H9 (cell line): ENCODE results near the gene PHAF1. TPM values are rescaled to one million over a fixed set of nuclear protein-coding genes. Genes with fewer than 3 reads are reported as not detected.

Source experiments
- DNase-seq: peaks from one replicate; pipeline ENCODE4 v3.0.0-alpha.2; 2017
- H2AFZ ChIP-seq: one replicate; pipeline ENCODE4 v1.6.1; 2013; ENCODE audit warnings: mild to moderate bottlenecking, low read length, control low read depth, moderate library complexity
- H2AK5ac ChIP-seq: 2 replicates; pipeline ENCODE4 v1.6.1; 2013; ENCODE audit warnings: low read length, control low read depth, mixed read lengths; ENCODE audit not compliant: insufficient read length
- H2BK120ac ChIP-seq: one replicate; pipeline ENCODE4 v1.6.1; 2013; ENCODE audit warnings: low read depth, mild to moderate bottlenecking, low read length, control low read depth, inconsistent platforms; ENCODE audit not compliant: poor library complexity, severe bottlenecking
- H2BK12ac ChIP-seq: 2 replicates; pipeline ENCODE4 v1.6.1; 2013; ENCODE audit warnings: low read length, control low read depth, mixed read lengths, low read depth; ENCODE audit not compliant: insufficient read length
- H2BK15ac ChIP-seq: 2 replicates; pipeline ENCODE4 v1.6.1; 2013; ENCODE audit warnings: low read depth, low read length, control low read depth
- H2BK20ac ChIP-seq: one replicate; pipeline ENCODE4 v1.6.1; 2013; ENCODE audit warnings: low read depth, mild to moderate bottlenecking, low read length, control low read depth, inconsistent platforms; ENCODE audit not compliant: poor library complexity, severe bottlenecking
- H2BK5ac ChIP-seq: 2 replicates; pipeline ENCODE4 v1.6.1; 2013; ENCODE audit warnings: low read length, control low read depth, mixed read lengths; ENCODE audit not compliant: insufficient read length
- H3K14ac ChIP-seq: 2 replicates; pipeline ENCODE4 v1.6.1; 2013; ENCODE audit warnings: low read length, control low read depth; ENCODE audit not compliant: insufficient read depth
- H3K18ac ChIP-seq: 2 replicates; pipeline ENCODE4 v1.6.1; 2013; ENCODE audit warnings: low read depth, mild to moderate bottlenecking, mixed read lengths, low read length, control low read depth; ENCODE audit not compliant: insufficient read length
- H3K23ac ChIP-seq: 2 replicates; pipeline ENCODE4 v1.6.1; 2013; ENCODE audit warnings: low read length, control low read depth, mixed read lengths, low read depth; ENCODE audit not compliant: insufficient read length
- H3K23me2 ChIP-seq: 2 replicates; pipeline ENCODE4 v1.6.1; 2013; ENCODE audit warnings: low read depth, mild to moderate bottlenecking, mixed read lengths, low read length, control low read depth; ENCODE audit not compliant: insufficient read length, poor library complexity, severe bottlenecking
- H3K27ac ChIP-seq: 2 replicates; pipeline ENCODE4 v1.5.1; 2013; ENCODE audit warnings: low read length, control low read depth, mixed read lengths, low read depth; ENCODE audit not compliant: insufficient read length
- H3K27me3 ChIP-seq: 2 replicates; pipeline ENCODE4 v1.6.1; 2013; ENCODE audit warnings: low read length, control low read depth, inconsistent platforms; ENCODE audit not compliant: insufficient read depth
- H3K4ac ChIP-seq: 2 replicates; pipeline ENCODE4 v1.6.1; 2013; ENCODE audit warnings: low read depth, mild to moderate bottlenecking, control low read depth, inconsistent platforms, low read length, moderate library complexity
- H3K4me1 ChIP-seq: 2 replicates; pipeline ENCODE4 v1.6.1; 2013; ENCODE audit warnings: low read length, control low read depth, inconsistent platforms; ENCODE audit not compliant: insufficient read depth
- H3K4me2 ChIP-seq: 2 replicates; pipeline ENCODE4 v1.6.1; 2013; ENCODE audit warnings: low read length, control low read depth, mixed read lengths; ENCODE audit not compliant: insufficient read length, insufficient read depth
- H3K56ac ChIP-seq: 2 replicates; pipeline ENCODE4 v1.6.1; 2013; ENCODE audit warnings: low read depth, mild to moderate bottlenecking, mixed read lengths, low read length, control low read depth; ENCODE audit not compliant: insufficient read length
- H3K79me1 ChIP-seq: 2 replicates; pipeline ENCODE4 v1.6.1; 2013; ENCODE audit warnings: low read depth, mild to moderate bottlenecking, moderate library complexity, low read length, control low read depth, inconsistent platforms; ENCODE audit not compliant: insufficient read depth, poor library complexity, severe bottlenecking
- H3K79me2 ChIP-seq: 2 replicates; pipeline ENCODE4 v1.6.1; 2013; ENCODE audit warnings: low read length, control low read depth, inconsistent platforms; ENCODE audit not compliant: insufficient read depth
- H3K9ac ChIP-seq: 2 replicates; pipeline ENCODE4 v1.6.1; 2013; ENCODE audit warnings: low read length, control low read depth, mixed read lengths; ENCODE audit not compliant: insufficient read length; ENCODE audit errors: extremely low read depth
- H3K9me3 ChIP-seq: one replicate; pipeline ENCODE4 v1.6.1; 2013; ENCODE audit warnings: low read depth, low read length, inconsistent platforms; ENCODE audit not compliant: control insufficient read depth
- H3T11ph ChIP-seq: one replicate; pipeline ENCODE4 v1.6.1; 2013; ENCODE audit warnings: mild to moderate bottlenecking, low read length, control low read depth, inconsistent platforms
- H4K20me1 ChIP-seq: one replicate; pipeline ENCODE4 v1.6.1; 2013; ENCODE audit not compliant: control insufficient read depth, insufficient read length, insufficient read depth
- H4K5ac ChIP-seq: 2 replicates; pipeline ENCODE4 v1.6.1; 2013; ENCODE audit warnings: low read depth, mild to moderate bottlenecking, mixed read lengths, low read length, control low read depth; ENCODE audit not compliant: insufficient read length
- H4K8ac ChIP-seq: replicated peaks from 2 replicates; pipeline ENCODE4 v1.6.1; 2013; ENCODE audit warnings: low read length, control low read depth, mixed read lengths, low read depth; ENCODE audit not compliant: insufficient read length
- H4K91ac ChIP-seq: 2 replicates; pipeline ENCODE4 v1.6.1; 2013; ENCODE audit warnings: low read depth, mild to moderate bottlenecking, moderate library complexity, mixed read lengths, low read length, control low read depth; ENCODE audit not compliant: insufficient read length
- H3K27ac Mint-ChIP-seq, 3 experiments: 2 replicates in 2 of 3; 3 replicates in 1 of 3; pipeline ENCODE4 v1.8.0; 2020 to 2021; ENCODE audit warnings: mixed read lengths in 3 of 3, mild to moderate bottlenecking in 1 of 3, moderate library complexity in 1 of 3
- H3K27me3 Mint-ChIP-seq: 2 replicates; pipeline ENCODE4 v1.8.0; 2021; ENCODE audit warnings: low read depth, mild to moderate bottlenecking, moderate library complexity, mixed read lengths
- H3K36me3 Mint-ChIP-seq, 3 experiments: 2 replicates in 2 of 3; 3 replicates in 1 of 3; pipeline ENCODE4 v1.8.0; 2020 to 2021; ENCODE audit warnings: low read depth in 3 of 3, mixed read lengths in 3 of 3; ENCODE audit not compliant: insufficient read depth in 1 of 3
- H3K4me1 Mint-ChIP-seq, 2 experiments: 2 replicates each; pipeline ENCODE4 v1.8.0; 2020; ENCODE audit warnings: mixed read lengths in 2 of 2
- H3K4me3 Mint-ChIP-seq, 2 experiments: 2 replicates in 1 of 2; 3 replicates in 1 of 2; pipeline ENCODE4 v1.8.0; 2020 to 2021; ENCODE audit warnings: mild to moderate bottlenecking in 2 of 2, mixed read lengths in 2 of 2, moderate library complexity in 1 of 2
- H3K9me3 Mint-ChIP-seq, 2 experiments: 2 replicates in 1 of 2; 3 replicates in 1 of 2; pipeline ENCODE4 v1.8.0; 2020; ENCODE audit warnings: mild to moderate bottlenecking in 2 of 2, mixed read lengths in 2 of 2, moderate library complexity in 1 of 2
- WGBS: extraction: QIAGEN DNeasy Blood & Tissue Kit; methylation state at CpG from one replicate; pipeline ENCODE4 v1.1.7; 2013; ENCODE audit warnings: missing lambda C conversion rate, low lambda C conversion rate, mixed read lengths; ENCODE audit not compliant: insufficient read length; ENCODE audit errors: extremely low coverage; 5-methylcytosine and 5-hydroxymethylcytosine counted together
- total RNA-seq: library from RNA; stranded (reverse); gene quantifications from 2 replicates; pipeline ENCODE4 v1.2.1, GENCODE V29; 2021
- TF ChIP-seq, protein P1 (sequence below): fragments of 200-600 bp; sonication (generic); conservative IDR thresholded peaks from 3 replicates; pipeline ENCODE4 v1.8.0; 2021; ENCODE audit warnings: antibody characterized with exemption, mild to moderate bottlenecking

Gene PHAF1
- total RNA-seq, 1 experiment from 2014 or later = 18.8 TPM

DNA sequence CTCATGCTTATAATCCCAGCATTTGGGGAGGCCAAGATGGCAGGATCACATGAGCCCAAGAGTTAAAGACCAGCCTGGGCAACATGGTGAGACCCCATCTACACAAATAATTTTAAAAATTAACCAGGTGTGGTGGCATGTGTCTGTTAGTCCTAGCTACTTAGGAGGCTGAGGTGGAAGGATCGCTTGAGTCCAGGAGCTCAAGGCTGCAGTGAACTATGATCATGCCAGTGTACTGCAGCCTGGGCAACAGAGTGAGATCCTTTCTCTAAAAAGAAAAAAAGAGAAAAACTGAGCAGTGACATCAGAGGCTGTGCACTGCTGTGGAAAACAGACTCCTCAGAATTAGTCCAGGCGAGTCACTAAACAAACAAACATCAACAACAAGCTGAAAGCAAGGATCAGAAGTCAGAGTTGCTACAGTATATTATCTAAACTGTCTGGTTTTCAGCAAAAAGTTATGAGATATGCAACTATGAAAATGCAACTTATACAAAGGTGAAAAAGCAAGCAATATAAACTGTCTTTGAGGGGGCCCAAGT lies 41.5 kb upstream of the PHAF1 start:
- DNase-seq = no peak
- H3K23ac ChIP-seq = no peak overlapping the region
- no peaks in the 10 kb centered on the region for H4K20me1 ChIP-seq
- no peaks in the 10 kb centered on the region for H3K79me2 ChIP-seq
- H3K14ac ChIP-seq = no peak overlapping the region
- H2AK5ac ChIP-seq = no peak overlapping the region
- no peak overlapping the region for H4K8ac ChIP-seq
- no peak overlapping the region for H2AFZ ChIP-seq
- no peak overlapping the region for H3K27ac ChIP-seq
- no peak overlapping the region for H3T11ph ChIP-seq
- Mint-ChIP-seq H3K4me3 (no peak overlapping the region), H3K27ac (no peak overlapping the region), H3K4me1 (no peaks in the 10 kb centered on the region), H3K9me3 (no peaks in the 10 kb centered on the region), H3K27me3 (no peaks in the 10 kb centered on the region), H3K36me3 (peaks cover 7 to 34% (median 29%) of the 10 kb centered on the region in 3 experiments; a peak in 6 of 7 replicates)
- WGBS = no CpG with 5 or more reads among the region's 2 CpGs
- H2BK15ac ChIP-seq = no peak overlapping the region
- no peak overlapping the region for H3K56ac ChIP-seq
- no peak overlapping the region for H2BK5ac ChIP-seq
- no peak overlapping the region for H3K18ac ChIP-seq
- H4K91ac ChIP-seq = no peak overlapping the region
- no peaks in the 10 kb centered on the region for H3K9me3 ChIP-seq
- H3K79me1 ChIP-seq = no peaks in the 10 kb centered on the region
- H3K27me3 ChIP-seq = no peaks in the 10 kb centered on the region
- H3K23me2 ChIP-seq = no peaks in the 10 kb centered on the region
- no peak overlapping the region for H3K9ac ChIP-seq
- H2BK120ac ChIP-seq = no peak overlapping the region
- no peaks in the 10 kb centered on the region for H3K4me1 ChIP-seq
- no peak overlapping the region for H4K5ac ChIP-seq
- H3K4ac ChIP-seq = no peak overlapping the region
- H2BK12ac ChIP-seq = no peak overlapping the region
- H3K4me2 ChIP-seq = no peak overlapping the region
- TF ChIP-seq, protein P1, sequence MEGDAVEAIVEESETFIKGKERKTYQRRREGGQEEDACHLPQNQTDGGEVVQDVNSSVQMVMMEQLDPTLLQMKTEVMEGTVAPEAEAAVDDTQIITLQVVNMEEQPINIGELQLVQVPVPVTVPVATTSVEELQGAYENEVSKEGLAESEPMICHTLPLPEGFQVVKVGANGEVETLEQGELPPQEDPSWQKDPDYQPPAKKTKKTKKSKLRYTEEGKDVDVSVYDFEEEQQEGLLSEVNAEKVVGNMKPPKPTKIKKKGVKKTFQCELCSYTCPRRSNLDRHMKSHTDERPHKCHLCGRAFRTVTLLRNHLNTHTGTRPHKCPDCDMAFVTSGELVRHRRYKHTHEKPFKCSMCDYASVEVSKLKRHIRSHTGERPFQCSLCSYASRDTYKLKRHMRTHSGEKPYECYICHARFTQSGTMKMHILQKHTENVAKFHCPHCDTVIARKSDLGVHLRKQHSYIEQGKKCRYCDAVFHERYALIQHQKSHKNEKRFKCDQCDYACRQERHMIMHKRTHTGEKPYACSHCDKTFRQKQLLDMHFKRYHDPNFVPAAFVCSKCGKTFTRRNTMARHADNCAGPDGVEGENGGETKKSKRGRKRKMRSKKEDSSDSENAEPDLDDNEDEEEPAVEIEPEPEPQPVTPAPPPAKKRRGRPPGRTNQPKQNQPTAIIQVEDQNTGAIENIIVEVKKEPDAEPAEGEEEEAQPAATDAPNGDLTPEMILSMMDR = no peak
- H2BK20ac ChIP-seq = no peak overlapping the region
